Thymus (tissue), 11 donors: ENCODE results near the gene CD207. TPM values are rescaled to one million over a fixed set of nuclear protein-coding genes. Genes with fewer than 3 reads are reported as not detected.

ENCODE experiments used
- DNase-seq, 9 donors: peaks; one replicate each; pipeline ENCODE4 v3.0.0-alpha.2; 2013; ENCODE audit warnings: low spot score in 9 of 9, low read depth in 6 of 9, missing footprints in 1 of 9
- H3K27ac ChIP-seq, 2 donors: one replicate each; pipeline ENCODE4 v1.5.1; 2013; ENCODE audit warnings: control low read depth in 1 of 2, low read depth in 1 of 2, low read length in 1 of 2, mild to moderate bottlenecking in 1 of 2, moderate library complexity in 1 of 2
- H3K27me3 ChIP-seq, 2 donors: one replicate each; pipeline ENCODE4 v1.5.1; 2013; ENCODE audit warnings: low read length in 1 of 2; ENCODE audit not compliant: control insufficient read depth in 2 of 2, insufficient read depth in 1 of 2
- H3K36me3 ChIP-seq, 2 donors: one replicate each; pipeline ENCODE4 v1.5.1; 2013; ENCODE audit warnings: low read length in 1 of 2, mild to moderate bottlenecking in 1 of 2, moderate library complexity in 1 of 2; ENCODE audit not compliant: control insufficient read depth in 2 of 2, insufficient read depth in 2 of 2
- H3K4me1 ChIP-seq, 2 donors: one replicate each; pipeline ENCODE4 v1.5.1; 2013; ENCODE audit warnings: low read length in 2 of 2; ENCODE audit not compliant: control insufficient read depth in 2 of 2, insufficient read depth in 2 of 2
- H3K4me3 ChIP-seq, 2 donors: one replicate each; pipeline ENCODE4 v1.5.1; 2013; ENCODE audit warnings: low read length in 2 of 2, control low read depth in 1 of 2, mild to moderate bottlenecking in 1 of 2
- H3K9me3 ChIP-seq, 2 donors: one replicate each; pipeline ENCODE4 v1.5.1; 2013; ENCODE audit warnings: low read length in 1 of 2, mild to moderate bottlenecking in 1 of 2; ENCODE audit not compliant: control insufficient read depth in 2 of 2, insufficient read depth in 1 of 2
- WGBS: extraction: QIAGEN DNeasy Blood & Tissue Kit; methylation state at CpG from one replicate; pipeline ENCODE4 v1.1.7; 2013; 5-methylcytosine and 5-hydroxymethylcytosine counted together
- polyA plus RNA-seq: library from polyadenylated mRNA; stranded (reverse); fragments of 200-250 nt; gene quantifications from one replicate; pipeline ENCODE4 v1.2.3, GENCODE V29; 2013
- total RNA-seq: library from RNA; stranded (reverse); fragments of 120-200 nt; gene quantifications from one replicate; pipeline ENCODE4 v1.2.4, GENCODE V29; 2013
- donor health status: healthy.

The CD207 gene
- total and polyA plus RNA-seq, 2 donors, result 0.99 to 2.6 TPM

DNA sequence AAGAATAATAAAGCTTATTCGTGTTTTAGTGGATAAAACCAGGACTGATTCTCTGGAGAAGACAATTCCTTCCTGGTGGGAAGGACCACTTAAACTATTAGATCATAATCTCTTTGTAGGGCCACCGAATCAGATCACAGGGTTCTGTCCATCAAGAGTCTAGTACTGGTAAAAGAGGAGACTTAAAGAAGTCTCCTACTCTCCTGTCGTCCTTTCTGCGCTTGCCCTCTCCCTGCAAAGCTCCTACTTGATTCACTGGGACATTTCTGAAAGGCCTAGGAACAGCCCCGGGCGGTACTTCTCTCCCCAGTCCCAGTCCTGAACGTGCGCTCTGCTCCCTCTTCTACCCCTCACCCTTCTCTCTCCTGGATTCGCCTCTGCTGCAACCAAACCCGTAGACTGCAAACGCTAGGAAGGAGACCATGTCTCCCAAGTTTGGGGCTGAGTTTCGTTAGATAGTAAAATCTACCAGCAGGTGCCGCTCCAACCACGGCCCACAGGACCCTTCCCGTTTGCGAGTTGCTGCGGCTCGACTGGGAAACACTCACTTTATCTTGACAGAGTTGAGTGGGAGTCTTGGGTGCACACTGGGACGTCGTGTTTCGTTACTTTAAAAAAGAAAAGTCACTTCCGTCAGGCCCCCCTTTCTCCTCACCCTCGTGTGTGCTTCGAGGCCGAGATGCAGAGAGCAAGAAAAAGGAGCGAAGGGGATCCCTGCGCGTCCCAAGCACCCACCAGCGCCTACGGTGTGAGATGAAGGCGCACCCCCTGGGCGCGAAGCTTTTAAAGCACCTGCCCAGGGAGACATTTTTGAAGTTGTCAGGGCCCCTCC, 46.1 kb downstream of the CD207 start:
- H3K4me3 ChIP-seq, result no peak overlapping the region
- no peaks in the 10 kb centered on the region for H3K36me3 ChIP-seq
- H3K27me3 ChIP-seq, result peaks cover 45 to 78% of the 10 kb centered on the region in 2 donors
- DNase-seq, result peak in 6 of 9 donors; percentile 19 to 62 (median 30)
- H3K27ac ChIP-seq, result no peak overlapping the region
- peaks cover 0 to 5% of the 10 kb centered on the region in 2 donors for H3K4me1 ChIP-seq
- 7% methylated on average over 33 of the region's 33 CpGs for WGBS
- H3K9me3 ChIP-seq, result no peaks in the 10 kb centered on the region

DNA sequence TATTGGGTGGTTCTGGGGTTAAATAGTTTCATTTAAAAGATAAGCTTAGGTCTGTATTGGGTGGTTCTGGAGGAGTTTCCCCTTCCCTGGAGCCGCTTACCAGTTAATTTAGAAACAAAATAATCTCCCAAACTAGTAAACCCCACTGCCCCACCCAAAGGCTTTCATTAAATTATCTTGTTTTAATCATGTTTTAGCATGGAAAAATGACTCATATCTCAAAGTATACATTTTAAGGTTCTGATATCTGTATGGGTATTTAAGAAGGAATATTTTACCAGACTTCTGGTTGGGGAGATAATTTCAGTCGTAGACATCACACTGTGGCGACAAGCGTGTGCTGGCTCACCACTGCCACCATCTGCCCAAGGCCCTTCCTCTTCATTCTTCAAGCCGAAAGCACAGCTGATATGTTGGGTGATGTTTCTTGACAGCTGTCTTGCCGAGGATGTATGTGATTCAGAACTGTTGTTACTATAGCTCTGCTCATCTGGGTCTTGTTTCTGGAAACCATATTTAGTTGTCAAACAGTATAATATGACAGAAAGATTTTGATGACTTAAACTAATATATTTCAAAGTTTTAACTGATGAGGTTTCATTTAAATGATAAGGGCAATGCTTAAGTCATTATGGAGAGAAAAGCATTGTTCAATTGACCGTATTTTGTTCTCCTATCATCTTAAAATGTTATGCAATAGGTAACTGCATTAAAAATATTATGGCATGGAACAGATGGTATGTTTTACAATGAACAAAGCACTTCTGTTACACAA, 50.3 kb downstream of the CD207 start:
- H3K27me3 ChIP-seq, result peaks cover 24 to 48% of the 10 kb centered on the region in 2 donors
- peaks cover 0 to 5% of the 10 kb centered on the region in 2 donors for H3K4me1 ChIP-seq
- WGBS, result 25% methylated on average over 7 of the region's 7 CpGs
- H3K36me3 ChIP-seq, result no peaks in the 10 kb centered on the region
- DNase-seq, result peak in 2 of 9 donors; percentile 12 to 46
- no peak overlapping the region for H3K27ac ChIP-seq
- H3K4me3 ChIP-seq, result no peak overlapping the region
- no peaks in the 10 kb centered on the region for H3K9me3 ChIP-seq

- Histone ChIP-seq H3K9me3 (no peaks in the 10 kb centered on the region), H3K27me3 (peaks cover 16 to 41% of the 10 kb centered on the region in 2 donors), H3K4me1 (no peaks in the 10 kb centered on the region), H3K36me3 (no peaks in the 10 kb centered on the region), H3K27ac (no peak overlapping the region), H3K4me3 (no peak overlapping the region)
- no peak for DNase-seq
- WGBS, result 94% methylated on average over 2 of the region's 2 CpGs
Observed at GRCh38 chr2:70784320-70784719, 51.3 kb downstream of the CD207 start.

Other genes with a start within 250 kb of the CD207 start
- gene ADD2, start 67.6 kb downstream of the CD207 start, total RNA-seq, result 0.90 TPM
- gene ADD2, start 67.6 kb downstream of the CD207 start, polyA plus RNA-seq, result 0.46 TPM
- not detected for gene FIGLA, start 45.2 kb downstream of the CD207 start, total RNA-seq
- 0.11 TPM for gene FIGLA, start 45.2 kb downstream of the CD207 start, polyA plus RNA-seq
- gene CLEC4F, start 15.2 kb downstream of the CD207 start, total RNA-seq, result 0.09 TPM
- 0.25 TPM for gene CLEC4F, start 15.2 kb downstream of the CD207 start, polyA plus RNA-seq
- not detected for gene VAX2, start 64.8 kb upstream of the CD207 start, total RNA-seq
- gene VAX2, start 64.8 kb upstream of the CD207 start, polyA plus RNA-seq, result 0.14 TPM
- 0.19 TPM for gene ATP6V1B1, start 100.1 kb upstream of the CD207 start, total RNA-seq
- 1.4 TPM for gene ATP6V1B1, start 100.1 kb upstream of the CD207 start, polyA plus RNA-seq
- 0.14 TPM for gene ANKRD53, start 142.8 kb upstream of the CD207 start, total RNA-seq
- 0.71 TPM for gene ANKRD53, start 142.8 kb upstream of the CD207 start, polyA plus RNA-seq
- 11.9 TPM for gene TEX261, start 159.1 kb upstream of the CD207 start, total RNA-seq
- gene TEX261, start 159.1 kb upstream of the CD207 start, polyA plus RNA-seq, result 14.8 TPM
- 93.2 TPM for gene NAGK, start 232.8 kb upstream of the CD207 start, total RNA-seq
- gene NAGK, start 232.8 kb upstream of the CD207 start, polyA plus RNA-seq, result 206 TPM